HL-60 (cell line): ENCODE measurements around the gene P3H2.

ENCODE experiments used
- DNase-seq, 2 experiments: peaks; one replicate each; pipeline ENCODE4 v3.0.0-alpha.2; 2010 to 2020; ENCODE audit warnings: low read depth in 1 of 2, low spot score in 1 of 2
- H3K27ac ChIP-seq: fragments of 250-450 bp; sonication (Bioruptor Pico); replicated peaks from 2 replicates; pipeline ENCODE4 v1.5.1; 2020; ENCODE audit warnings: mild to moderate bottlenecking, moderate library complexity
- H3K27me3 ChIP-seq: fragments of 250-450 bp; sonication (Bioruptor Pico); 2 replicates; pipeline ENCODE4 v1.5.1; 2021; ENCODE audit warnings: mild to moderate bottlenecking, moderate library complexity; ENCODE audit not compliant: insufficient read depth, poor library complexity, severe bottlenecking
- H3K4me3 ChIP-seq: replicated peaks from 2 replicates; pipeline ENCODE4 v1.5.1; 2011; ENCODE audit warnings: mild to moderate bottlenecking, control low read depth, low read length; ENCODE audit not compliant: insufficient read depth
- GABPA ChIP-seq: IDR thresholded peaks from 2 replicates; pipeline ENCODE4 v1.6.1; 2012; ENCODE audit warnings: low read depth
- POLR2AphosphoS5 ChIP-seq: IDR thresholded peaks from 2 replicates; pipeline ENCODE4 v1.6.1; 2012; ENCODE audit warnings: low read depth
- SPI1 ChIP-seq: IDR thresholded peaks from 2 replicates; pipeline ENCODE4 v1.6.1; 2012; ENCODE audit warnings: low read depth, mild to moderate bottlenecking, borderline replicate concordance
- TF ChIP-seq, protein P1 (sequence below): IDR thresholded peaks from one replicate; pipeline ENCODE4 v1.5.1; 2011; ENCODE audit warnings: low read length, control low read depth, inconsistent platforms; ENCODE audit not compliant: insufficient read depth
- TF ChIP-seq, protein P2 (sequence below): IDR thresholded peaks from 2 replicates; pipeline ENCODE4 v1.6.1; 2012; ENCODE audit warnings: low read depth; ENCODE audit not compliant: insufficient replicate concordance

The P3H2 gene

DNA sequence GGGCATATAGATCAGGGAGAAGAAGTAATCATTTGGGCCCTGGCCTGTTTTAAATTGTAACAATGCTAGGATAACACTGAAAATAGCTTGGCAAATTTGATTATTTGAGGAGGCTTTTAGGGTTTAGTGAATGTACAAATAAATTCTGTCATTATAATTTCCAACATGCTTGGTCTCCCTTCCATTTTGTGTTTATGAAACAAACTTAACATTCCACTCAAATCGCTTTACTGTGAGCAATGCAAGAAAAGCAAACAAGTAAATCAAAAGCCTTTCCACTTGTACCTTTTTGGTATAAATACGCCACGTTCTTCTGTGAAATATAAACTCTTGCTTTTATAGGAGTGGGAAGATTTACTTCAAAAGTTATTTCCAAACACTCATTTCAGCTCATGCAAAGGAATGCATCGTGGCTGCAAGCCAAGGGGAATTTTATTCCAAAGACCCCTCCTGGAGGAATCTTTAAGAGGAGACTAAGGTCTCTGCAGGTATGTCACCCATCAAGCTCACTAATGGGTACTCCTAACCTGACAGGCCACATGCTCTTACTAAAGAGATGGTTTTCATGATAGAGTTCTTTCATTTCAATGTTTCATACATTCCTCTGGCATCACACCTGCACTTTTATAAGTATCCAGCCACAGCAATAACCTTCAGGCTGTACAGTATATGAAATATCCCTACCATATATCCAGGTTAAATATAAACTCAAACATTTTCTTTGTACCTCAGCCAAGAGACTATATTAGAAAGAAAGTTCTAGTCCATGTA, 115.2 kb downstream of the P3H2 start:
- TF ChIP-seq POLR2AphosphoS5 (no peak), SPI1 (no peak), GABPA (no peak)
- TF ChIP-seq, protein P1, sequence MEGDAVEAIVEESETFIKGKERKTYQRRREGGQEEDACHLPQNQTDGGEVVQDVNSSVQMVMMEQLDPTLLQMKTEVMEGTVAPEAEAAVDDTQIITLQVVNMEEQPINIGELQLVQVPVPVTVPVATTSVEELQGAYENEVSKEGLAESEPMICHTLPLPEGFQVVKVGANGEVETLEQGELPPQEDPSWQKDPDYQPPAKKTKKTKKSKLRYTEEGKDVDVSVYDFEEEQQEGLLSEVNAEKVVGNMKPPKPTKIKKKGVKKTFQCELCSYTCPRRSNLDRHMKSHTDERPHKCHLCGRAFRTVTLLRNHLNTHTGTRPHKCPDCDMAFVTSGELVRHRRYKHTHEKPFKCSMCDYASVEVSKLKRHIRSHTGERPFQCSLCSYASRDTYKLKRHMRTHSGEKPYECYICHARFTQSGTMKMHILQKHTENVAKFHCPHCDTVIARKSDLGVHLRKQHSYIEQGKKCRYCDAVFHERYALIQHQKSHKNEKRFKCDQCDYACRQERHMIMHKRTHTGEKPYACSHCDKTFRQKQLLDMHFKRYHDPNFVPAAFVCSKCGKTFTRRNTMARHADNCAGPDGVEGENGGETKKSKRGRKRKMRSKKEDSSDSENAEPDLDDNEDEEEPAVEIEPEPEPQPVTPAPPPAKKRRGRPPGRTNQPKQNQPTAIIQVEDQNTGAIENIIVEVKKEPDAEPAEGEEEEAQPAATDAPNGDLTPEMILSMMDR = no peak
- TF ChIP-seq, protein P2, sequence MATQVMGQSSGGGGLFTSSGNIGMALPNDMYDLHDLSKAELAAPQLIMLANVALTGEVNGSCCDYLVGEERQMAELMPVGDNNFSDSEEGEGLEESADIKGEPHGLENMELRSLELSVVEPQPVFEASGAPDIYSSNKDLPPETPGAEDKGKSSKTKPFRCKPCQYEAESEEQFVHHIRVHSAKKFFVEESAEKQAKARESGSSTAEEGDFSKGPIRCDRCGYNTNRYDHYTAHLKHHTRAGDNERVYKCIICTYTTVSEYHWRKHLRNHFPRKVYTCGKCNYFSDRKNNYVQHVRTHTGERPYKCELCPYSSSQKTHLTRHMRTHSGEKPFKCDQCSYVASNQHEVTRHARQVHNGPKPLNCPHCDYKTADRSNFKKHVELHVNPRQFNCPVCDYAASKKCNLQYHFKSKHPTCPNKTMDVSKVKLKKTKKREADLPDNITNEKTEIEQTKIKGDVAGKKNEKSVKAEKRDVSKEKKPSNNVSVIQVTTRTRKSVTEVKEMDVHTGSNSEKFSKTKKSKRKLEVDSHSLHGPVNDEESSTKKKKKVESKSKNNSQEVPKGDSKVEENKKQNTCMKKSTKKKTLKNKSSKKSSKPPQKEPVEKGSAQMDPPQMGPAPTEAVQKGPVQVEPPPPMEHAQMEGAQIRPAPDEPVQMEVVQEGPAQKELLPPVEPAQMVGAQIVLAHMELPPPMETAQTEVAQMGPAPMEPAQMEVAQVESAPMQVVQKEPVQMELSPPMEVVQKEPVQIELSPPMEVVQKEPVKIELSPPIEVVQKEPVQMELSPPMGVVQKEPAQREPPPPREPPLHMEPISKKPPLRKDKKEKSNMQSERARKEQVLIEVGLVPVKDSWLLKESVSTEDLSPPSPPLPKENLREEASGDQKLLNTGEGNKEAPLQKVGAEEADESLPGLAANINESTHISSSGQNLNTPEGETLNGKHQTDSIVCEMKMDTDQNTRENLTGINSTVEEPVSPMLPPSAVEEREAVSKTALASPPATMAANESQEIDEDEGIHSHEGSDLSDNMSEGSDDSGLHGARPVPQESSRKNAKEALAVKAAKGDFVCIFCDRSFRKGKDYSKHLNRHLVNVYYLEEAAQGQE = no peak
- no peak overlapping the region for H3K27ac ChIP-seq
- DNase-seq = no peak
- H3K4me3 ChIP-seq = no peak overlapping the region
- H3K27me3 ChIP-seq = no peaks in the 10 kb centered on the region

DNA sequence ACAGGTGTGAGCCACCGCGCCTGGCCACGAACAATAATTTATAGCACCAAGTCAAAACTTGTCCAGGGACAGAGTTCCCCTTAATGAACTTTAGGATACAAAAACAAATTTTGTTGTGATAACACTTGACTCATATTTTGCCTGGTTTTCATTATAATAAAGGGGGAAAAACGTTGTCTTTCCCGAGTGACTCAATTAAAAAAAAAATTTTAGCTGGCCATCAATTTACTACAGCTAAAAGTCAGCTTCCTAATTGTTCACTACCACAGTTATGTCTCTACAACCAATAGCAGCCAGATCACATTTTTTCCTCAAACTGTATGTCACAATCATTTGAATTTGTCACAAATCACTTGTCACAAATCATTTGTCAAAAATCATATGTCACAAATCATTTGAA, 116.0 kb downstream of the P3H2 start:
- DNase-seq = no peak
- TF ChIP-seq, protein P1 = no peak
- TF ChIP-seq GABPA (no peak), SPI1 (no peak), POLR2AphosphoS5 (no peak)
- TF ChIP-seq, protein P2 = no peak
- no peak overlapping the region for H3K4me3 ChIP-seq
- H3K27me3 ChIP-seq = no peaks in the 10 kb centered on the region
- no peak overlapping the region for H3K27ac ChIP-seq

DNA sequence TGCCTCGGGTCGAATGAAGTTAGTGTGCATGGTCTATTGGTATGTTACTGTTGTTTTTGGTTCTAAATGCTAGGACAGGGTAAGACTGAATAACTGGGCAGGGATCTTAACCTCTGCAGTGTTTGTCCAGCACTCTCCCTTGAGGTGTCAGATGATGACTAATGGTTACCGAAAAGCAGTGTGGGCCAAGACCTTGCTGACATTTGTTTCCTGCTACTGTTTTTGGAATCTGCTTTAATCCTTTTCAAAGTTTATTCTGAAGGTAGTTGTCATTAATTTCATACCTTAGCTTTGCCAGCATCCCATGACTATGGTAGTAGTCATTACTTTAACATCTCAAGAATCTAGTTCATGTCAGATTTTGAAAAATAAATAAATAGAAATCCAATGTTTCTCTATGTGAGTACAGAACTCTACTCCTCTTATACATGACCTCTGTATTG, 117.0 kb downstream of the P3H2 start:
- TF ChIP-seq, protein P1 = no peak
- no peak for TF ChIP-seq POLR2AphosphoS5
- no peak for TF ChIP-seq GABPA
- TF ChIP-seq, protein P2 = no peak
- TF ChIP-seq SPI1 = no peak
- no peak overlapping the region for H3K4me3 ChIP-seq
- no peak for DNase-seq
- no peak overlapping the region for H3K27ac ChIP-seq
- no peaks in the 10 kb centered on the region for H3K27me3 ChIP-seq
